ENCODE data around the gene UBE3C.

The UBE3C gene

DNA sequence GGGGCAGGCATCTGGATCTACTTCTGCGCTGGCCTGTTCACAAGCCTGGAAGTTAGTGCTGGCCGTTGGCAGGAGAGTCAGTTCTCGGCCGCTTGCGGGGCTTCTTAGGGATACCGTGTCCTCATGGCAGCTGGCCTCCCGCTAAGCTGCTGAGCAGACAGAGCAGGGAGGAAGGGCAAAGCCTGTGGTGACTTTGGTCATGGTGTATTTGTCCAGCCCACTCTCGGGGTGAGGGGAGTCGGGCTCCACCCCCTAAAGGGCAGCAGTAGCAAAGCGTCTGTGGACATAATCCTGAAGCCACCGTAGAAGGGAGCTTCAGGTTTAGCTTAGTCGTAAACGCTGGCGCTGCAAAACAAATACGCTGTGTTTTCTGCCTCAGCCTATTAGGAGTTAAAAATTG, 12.2 kb downstream of the UBE3C start:
- Histone ChIP-seq H2BK5ac (ENCODE audit: low read length) (no peak overlapping the region), H3K4me3 (ENCODE audit: low read length) (no peak overlapping the region), H3K18ac (ENCODE audit: low read length) (no peak overlapping the region), H2BK120ac (ENCODE audit: low read depth, low read length) (no peak overlapping the region), H4K5ac (ENCODE audit: low read length) (no peak overlapping the region), H2AK5ac (ENCODE audit: low read length) (no peak overlapping the region), H3K23ac (ENCODE audit: low read length) (no peak overlapping the region), H3K4ac (ENCODE audit: low read depth, low read length) (no peak overlapping the region), H3K4me2 (ENCODE audit: low read length) (no peak overlapping the region), H2BK15ac (replicated peaks; ENCODE audit: low read depth) (no peak overlapping the region), H3K27ac (ENCODE audit: low read depth, low read length) (no peak overlapping the region), H3K79me2 (ENCODE audit: control insufficient read depth, insufficient read depth, low read length) (peaks cover 83% of the 10 kb centered on the region), H3K27me3 (ENCODE audit: insufficient read depth, low read length, poor library complexity) (no peaks in the 10 kb centered on the region), H3K36me3 (ENCODE audit: control insufficient read depth, insufficient read depth, low read length) (no peaks in the 10 kb centered on the region), H3K9ac (ENCODE audit: low read length) (no peak overlapping the region), H4K8ac (ENCODE audit: low read depth, low read length) (no peak overlapping the region), H3K56ac (ENCODE audit: low read length) (no peak overlapping the region), H3K79me1 (ENCODE audit: low read length) (peaks cover 12% of the 10 kb centered on the region), H3K4me1 (ENCODE audit: control insufficient read depth, low read depth, low read length) (peaks cover 8% of the 10 kb centered on the region)
- no CpG with 5 or more reads among the region's 15 CpGs for WGBS (ENCODE audit: extremely low coverage, insufficient coverage, low lambda C conversion rate)
- DNase-seq = peak; percentile 77

DNA sequence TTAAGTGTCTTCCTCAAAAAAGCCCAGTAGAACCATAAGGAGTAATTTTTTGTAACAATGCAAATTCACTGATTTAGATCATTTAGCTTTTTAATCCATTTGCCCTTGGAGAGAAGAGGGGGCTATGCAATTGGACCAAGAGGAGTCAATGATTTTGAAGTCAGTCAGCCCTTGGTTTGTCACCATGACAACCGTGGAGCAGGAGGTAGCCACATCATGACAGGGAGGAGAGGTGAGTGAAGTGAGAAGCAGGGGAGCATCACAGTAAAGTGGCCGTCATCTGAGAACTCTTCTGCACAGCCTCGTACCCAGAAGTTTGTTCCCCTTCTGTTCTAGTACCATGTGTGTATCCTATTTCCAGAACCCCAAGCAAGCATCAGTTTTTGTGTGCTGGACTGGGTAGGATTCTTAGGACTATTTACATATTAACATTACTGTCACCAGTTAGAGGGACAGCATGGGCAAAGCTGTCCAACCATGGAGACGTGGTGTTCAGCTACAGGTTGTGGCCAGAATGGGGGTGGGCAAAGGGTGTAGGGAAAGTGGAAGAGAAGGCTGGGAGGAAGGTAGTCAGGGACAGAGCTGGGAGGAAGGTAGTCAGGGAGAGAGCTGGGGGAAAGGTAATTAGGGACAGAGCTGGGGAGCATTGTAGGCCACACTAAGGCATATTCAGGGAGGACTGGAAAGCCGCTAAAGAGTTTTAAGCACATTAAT, 13.1 kb downstream of the UBE3C start:
- Histone ChIP-seq H3K27me3 (ENCODE audit: insufficient read depth, low read length, poor library complexity) (no peaks in the 10 kb centered on the region), H3K4ac (ENCODE audit: low read depth, low read length) (no peak overlapping the region), H3K79me2 (ENCODE audit: control insufficient read depth, insufficient read depth, low read length) (peaks cover 78% of the 10 kb centered on the region), H3K56ac (ENCODE audit: low read length) (no peak overlapping the region), H4K8ac (ENCODE audit: low read depth, low read length) (no peak overlapping the region), H3K36me3 (ENCODE audit: control insufficient read depth, insufficient read depth, low read length) (no peaks in the 10 kb centered on the region), H3K27ac (ENCODE audit: low read depth, low read length) (no peak overlapping the region), H2AK5ac (ENCODE audit: low read length) (no peak overlapping the region), H3K4me1 (ENCODE audit: control insufficient read depth, low read depth, low read length) (peaks cover 8% of the 10 kb centered on the region), H3K4me3 (ENCODE audit: low read length) (no peak overlapping the region), H2BK5ac (ENCODE audit: low read length) (no peak overlapping the region), H3K79me1 (ENCODE audit: low read length) (peaks cover 12% of the 10 kb centered on the region), H2BK15ac (replicated peaks; ENCODE audit: low read depth) (no peak overlapping the region), H3K18ac (ENCODE audit: low read length) (no peak overlapping the region), H3K23ac (ENCODE audit: low read length) (no peak overlapping the region), H4K5ac (ENCODE audit: low read length) (no peak overlapping the region), H3K9ac (ENCODE audit: low read length) (peak overlapping the region; percentile 7), H2BK120ac (ENCODE audit: low read depth, low read length) (no peak overlapping the region), H3K4me2 (ENCODE audit: low read length) (no peak overlapping the region)
- WGBS (ENCODE audit: extremely low coverage, insufficient coverage, low lambda C conversion rate) = no CpG with 5 or more reads among the region's 5 CpGs
- peak; percentile 74 for DNase-seq

DNA sequence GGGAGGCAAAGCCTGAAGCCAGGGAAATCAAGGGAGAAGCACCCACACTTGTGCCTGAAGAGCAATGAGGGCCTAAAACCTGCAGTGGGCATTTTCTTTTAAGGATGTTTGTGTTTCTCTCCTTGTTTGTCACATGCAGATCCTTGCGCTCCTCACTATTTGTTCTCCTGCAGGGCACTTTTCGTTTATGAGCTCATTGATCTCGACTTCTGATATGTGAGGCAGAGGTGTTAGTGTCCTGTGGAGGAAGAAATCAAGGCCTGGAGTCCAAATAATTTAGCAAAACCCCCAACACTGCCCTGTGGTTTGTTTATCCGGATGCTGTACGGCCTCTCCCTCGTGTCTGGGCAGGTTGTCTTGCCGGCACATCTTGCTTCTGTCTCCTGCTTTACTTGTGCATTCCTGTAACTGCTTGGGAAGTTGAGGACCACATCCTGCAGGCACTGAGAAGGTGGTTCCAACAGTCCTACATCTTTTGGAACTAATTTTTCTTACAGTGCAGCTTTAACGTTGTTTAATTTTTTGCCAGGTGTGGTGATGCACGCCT, 13.7 kb downstream of the UBE3C start:
- H2BK15ac ChIP-seq (replicated peaks; ENCODE audit: low read depth) = no peak overlapping the region
- no peak overlapping the region for H3K23ac ChIP-seq (ENCODE audit: low read length)
- no peaks in the 10 kb centered on the region for H3K36me3 ChIP-seq (ENCODE audit: control insufficient read depth, insufficient read depth, low read length)
- H3K18ac ChIP-seq (ENCODE audit: low read length) = no peak overlapping the region
- H2AK5ac ChIP-seq (ENCODE audit: low read length) = no peak overlapping the region
- H2BK5ac ChIP-seq (ENCODE audit: low read length) = no peak overlapping the region
- peaks cover 12% of the 10 kb centered on the region for H3K79me1 ChIP-seq (ENCODE audit: low read length)
- no peak overlapping the region for H2BK120ac ChIP-seq (ENCODE audit: low read depth, low read length)
- no peaks in the 10 kb centered on the region for H3K27me3 ChIP-seq (ENCODE audit: insufficient read depth, low read length, poor library complexity)
- H4K5ac ChIP-seq (ENCODE audit: low read length) = no peak overlapping the region
- no peak overlapping the region for H3K56ac ChIP-seq (ENCODE audit: low read length)
- peaks cover 8% of the 10 kb centered on the region for H3K4me1 ChIP-seq (ENCODE audit: control insufficient read depth, low read depth, low read length)
- no peak overlapping the region for H4K8ac ChIP-seq (ENCODE audit: low read depth, low read length)
- no peak overlapping the region for H3K4ac ChIP-seq (ENCODE audit: low read depth, low read length)
- no CpG with 5 or more reads among the region's 9 CpGs for WGBS (ENCODE audit: extremely low coverage, insufficient coverage, low lambda C conversion rate)
- no peak overlapping the region for H3K4me3 ChIP-seq (ENCODE audit: low read length)
- H3K79me2 ChIP-seq (ENCODE audit: control insufficient read depth, insufficient read depth, low read length) = peaks cover 78% of the 10 kb centered on the region
- peak overlapping the region; percentile 7 for H3K9ac ChIP-seq (ENCODE audit: low read length)
- DNase-seq = peak; percentile 62
- no peak overlapping the region for H3K4me2 ChIP-seq (ENCODE audit: low read length)
- no peak overlapping the region for H3K27ac ChIP-seq (ENCODE audit: low read depth, low read length)

DNA sequence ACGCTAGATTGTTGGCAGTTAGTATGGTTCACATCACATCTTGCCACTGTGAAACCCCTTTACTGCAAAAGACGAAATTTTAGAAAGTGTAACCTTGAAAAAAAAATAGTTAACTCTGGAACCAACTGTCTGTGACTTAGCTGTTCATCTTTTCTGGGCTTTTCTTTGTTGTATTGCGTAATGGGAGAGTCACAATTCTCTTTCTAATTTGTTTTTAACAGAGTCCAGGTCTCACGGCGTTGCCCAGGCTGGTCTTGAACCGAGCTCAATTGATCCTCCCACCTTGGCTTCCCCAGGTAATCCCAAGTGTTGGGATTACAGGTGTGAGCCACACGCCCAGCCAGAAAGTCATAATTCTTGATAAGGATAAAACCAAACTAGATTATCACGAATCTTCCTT, 14.5 kb downstream of the UBE3C start:
- no CpG with 5 or more reads among the region's 8 CpGs for WGBS (ENCODE audit: extremely low coverage, insufficient coverage, low lambda C conversion rate)
- Histone ChIP-seq H2BK15ac (replicated peaks; ENCODE audit: low read depth) (no peak overlapping the region), H2AK5ac (ENCODE audit: low read length) (no peak overlapping the region), H3K4ac (ENCODE audit: low read depth, low read length) (no peak overlapping the region), H4K8ac (ENCODE audit: low read depth, low read length) (no peak overlapping the region), H3K36me3 (ENCODE audit: control insufficient read depth, insufficient read depth, low read length) (no peaks in the 10 kb centered on the region), H3K56ac (ENCODE audit: low read length) (no peak overlapping the region), H3K79me1 (ENCODE audit: low read length) (peaks cover 15% of the 10 kb centered on the region), H3K4me3 (ENCODE audit: low read length) (no peak overlapping the region), H3K18ac (ENCODE audit: low read length) (no peak overlapping the region), H3K27ac (ENCODE audit: low read depth, low read length) (no peak overlapping the region), H3K27me3 (ENCODE audit: insufficient read depth, low read length, poor library complexity) (no peaks in the 10 kb centered on the region), H2BK5ac (ENCODE audit: low read length) (no peak overlapping the region), H3K4me1 (ENCODE audit: control insufficient read depth, low read depth, low read length) (peaks cover 10% of the 10 kb centered on the region), H3K23ac (ENCODE audit: low read length) (no peak overlapping the region), H3K79me2 (ENCODE audit: control insufficient read depth, insufficient read depth, low read length) (peaks cover 76% of the 10 kb centered on the region), H3K9ac (ENCODE audit: low read length) (no peak overlapping the region), H4K5ac (ENCODE audit: low read length) (no peak overlapping the region), H3K4me2 (ENCODE audit: low read length) (no peak overlapping the region), H2BK120ac (ENCODE audit: low read depth, low read length) (no peak overlapping the region)
- DNase-seq = no peak

DNA sequence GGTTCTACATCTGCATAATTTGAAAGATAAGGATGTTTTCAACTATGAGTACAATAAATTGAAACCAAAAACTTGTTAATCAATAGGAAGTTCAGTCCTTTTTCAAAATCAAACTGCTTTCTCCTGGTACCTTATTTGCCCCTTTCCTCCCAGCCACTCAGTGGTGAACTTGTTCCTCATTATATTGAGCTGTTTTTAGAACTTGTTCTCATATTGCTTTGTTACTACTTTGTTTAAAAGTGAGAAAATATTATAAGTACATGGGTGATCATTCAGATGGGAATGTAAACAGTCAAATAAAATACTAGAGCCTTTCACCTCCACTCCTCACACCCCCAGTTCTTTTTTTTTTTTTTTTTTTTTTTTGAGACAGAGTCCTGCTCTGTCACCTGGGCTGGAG, 17.2 kb downstream of the UBE3C start:
- Histone ChIP-seq H3K23ac (ENCODE audit: low read length) (no peak overlapping the region), H3K4me1 (ENCODE audit: control insufficient read depth, low read depth, low read length) (peaks cover 16% of the 10 kb centered on the region), H2AK5ac (ENCODE audit: low read length) (no peak overlapping the region), H3K56ac (ENCODE audit: low read length) (no peak overlapping the region), H3K4me3 (ENCODE audit: low read length) (no peak overlapping the region), H3K27ac (ENCODE audit: low read depth, low read length) (no peak overlapping the region), H3K9ac (ENCODE audit: low read length) (no peak overlapping the region), H3K18ac (ENCODE audit: low read length) (no peak overlapping the region), H3K79me1 (ENCODE audit: low read length) (peaks cover 12% of the 10 kb centered on the region), H3K27me3 (ENCODE audit: insufficient read depth, low read length, poor library complexity) (no peaks in the 10 kb centered on the region), H3K4ac (ENCODE audit: low read depth, low read length) (no peak overlapping the region), H4K8ac (ENCODE audit: low read depth, low read length) (no peak overlapping the region), H2BK120ac (ENCODE audit: low read depth, low read length) (no peak overlapping the region), H2BK5ac (ENCODE audit: low read length) (no peak overlapping the region), H4K5ac (ENCODE audit: low read length) (no peak overlapping the region), H3K36me3 (ENCODE audit: control insufficient read depth, insufficient read depth, low read length) (no peaks in the 10 kb centered on the region), H2BK15ac (replicated peaks; ENCODE audit: low read depth) (no peak overlapping the region), H3K4me2 (ENCODE audit: low read length) (no peak overlapping the region), H3K79me2 (ENCODE audit: control insufficient read depth, insufficient read depth, low read length) (peaks cover 76% of the 10 kb centered on the region)
- DNase-seq = no peak

DNA sequence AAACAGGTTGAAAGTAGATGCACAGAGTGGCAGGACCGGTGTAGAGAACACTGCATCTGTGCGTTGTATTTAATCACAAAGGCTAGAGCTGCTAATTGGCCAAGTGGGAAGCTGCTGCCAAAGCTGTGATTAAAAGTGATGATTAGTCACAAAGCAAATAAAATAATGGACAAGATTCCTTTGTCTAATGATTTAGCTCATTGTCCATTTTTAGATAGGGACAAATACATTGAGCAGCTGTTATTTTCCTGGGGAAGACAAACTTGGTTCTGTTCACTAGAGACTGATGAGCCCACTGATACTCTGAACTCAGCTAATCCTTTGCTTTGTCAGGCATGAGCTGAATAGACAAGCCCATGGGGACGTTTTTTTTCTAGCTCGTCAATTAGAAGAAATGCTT, 19.7 kb downstream of the UBE3C start:
- peaks cover 66% of the 10 kb centered on the region for H3K79me2 ChIP-seq (ENCODE audit: control insufficient read depth, insufficient read depth, low read length)
- peaks cover 12% of the 10 kb centered on the region for H3K4me1 ChIP-seq (ENCODE audit: control insufficient read depth, low read depth, low read length)
- H3K18ac ChIP-seq (ENCODE audit: low read length) = no peak overlapping the region
- H2BK15ac ChIP-seq (replicated peaks; ENCODE audit: low read depth) = no peak overlapping the region
- no peak overlapping the region for H2AK5ac ChIP-seq (ENCODE audit: low read length)
- H3K27ac ChIP-seq (ENCODE audit: low read depth, low read length) = no peak overlapping the region
- no peak overlapping the region for H3K56ac ChIP-seq (ENCODE audit: low read length)
- no peaks in the 10 kb centered on the region for H3K36me3 ChIP-seq (ENCODE audit: control insufficient read depth, insufficient read depth, low read length)
- H4K8ac ChIP-seq (ENCODE audit: low read depth, low read length) = no peak overlapping the region
- H3K27me3 ChIP-seq (ENCODE audit: insufficient read depth, low read length, poor library complexity) = no peaks in the 10 kb centered on the region
- H3K4me3 ChIP-seq (ENCODE audit: low read length) = no peak overlapping the region
- WGBS (ENCODE audit: extremely low coverage, insufficient coverage, low lambda C conversion rate) = no CpG with 5 or more reads among the region's 4 CpGs
- no peak overlapping the region for H2BK120ac ChIP-seq (ENCODE audit: low read depth, low read length)
- H2BK5ac ChIP-seq (ENCODE audit: low read length) = no peak overlapping the region
- no peak overlapping the region for H4K5ac ChIP-seq (ENCODE audit: low read length)
- no peak overlapping the region for H3K4ac ChIP-seq (ENCODE audit: low read depth, low read length)
- H3K23ac ChIP-seq (ENCODE audit: low read length) = no peak overlapping the region
- no peak overlapping the region for H3K9ac ChIP-seq (ENCODE audit: low read length)
- H3K79me1 ChIP-seq (ENCODE audit: low read length) = peaks cover 10% of the 10 kb centered on the region
- no peak overlapping the region for H3K4me2 ChIP-seq (ENCODE audit: low read length)
- DNase-seq = no peak

Data from mesendoderm (in vitro differentiated cells).